H1 (cell line): Measurements from ENCODE around the gene TNFRSF11A. TPM values are rescaled to one million over a fixed set of nuclear protein-coding genes. Genes with fewer than 3 reads are reported as not detected.

Source experiments
- CTCF ChIA-PET: fragments of 300-600 bp; sonication (Branson Sonifier 250); formaldehyde crosslinking; loops from one replicate; lab custom pipeline; 2021; ENCODE audit not compliant: partially characterized antibody; lab: Charles Lee
- POLR2A ChIA-PET: fragments of 300-600 bp; sonication (Branson Sonifier 250); formaldehyde crosslinking; loops from one replicate; lab custom pipeline; 2021; ENCODE audit warnings: inconsistent platforms; ENCODE audit not compliant: partially characterized antibody; lab: Charles Lee
- DNase-seq, 2 experiments: peaks; one replicate each; pipeline versions ENCODE4 v3.0.0 to v3.0.0-alpha.2; 2010 to 2022; ENCODE audit warnings: low spot score in 2 of 2, low read depth in 1 of 2, mixed read lengths in 1 of 2
- FAIRE-seq: peaks from 2 replicates; lab custom pipeline; 2011; peaks lifted over from hg19 to GRCh38; lab: Jason Lieb, UNC
- H2AFZ ChIP-seq: 2 replicates; pipeline ENCODE4 v1.8.1; 2012; ENCODE audit warnings: low read length, inconsistent platforms
- H2AK5ac ChIP-seq: 2 replicates; pipeline ENCODE4 v1.6.1; 2013; ENCODE audit warnings: low read depth, low read length
- H2BK120ac ChIP-seq: replicated peaks from 2 replicates; pipeline ENCODE3; 2013; ENCODE audit warnings: low read depth, low read length, inconsistent platforms
- H2BK12ac ChIP-seq: 2 replicates; pipeline ENCODE4 v1.6.1; 2013; ENCODE audit warnings: low read depth, low read length
- H2BK15ac ChIP-seq: 2 replicates; pipeline ENCODE4 v1.6.1; 2013; ENCODE audit warnings: low read length
- H2BK20ac ChIP-seq: 2 replicates; pipeline ENCODE4 v1.6.1; 2013; ENCODE audit warnings: low read length
- H2BK5ac ChIP-seq: 2 replicates; pipeline ENCODE4 v1.6.1; 2013; ENCODE audit warnings: low read depth, low read length
- H3K14ac ChIP-seq: 2 replicates; pipeline ENCODE4 v1.6.1; 2013; ENCODE audit warnings: inconsistent platforms; ENCODE audit not compliant: insufficient read length
- H3K18ac ChIP-seq: 2 replicates; pipeline ENCODE4 v1.6.1; 2013; ENCODE audit warnings: low read length; ENCODE audit errors: extremely low read depth
- H3K23ac ChIP-seq: 2 replicates; pipeline ENCODE4 v1.6.1; 2013; ENCODE audit warnings: inconsistent platforms; ENCODE audit not compliant: insufficient read length
- H3K23me2 ChIP-seq: 2 replicates; pipeline ENCODE4 v1.6.1; 2013; ENCODE audit warnings: low read depth, low read length
- H3K27ac ChIP-seq: 2 replicates; pipeline ENCODE4 v1.6.1; 2011; ENCODE audit warnings: low read depth, low read length, inconsistent platforms
- H3K27me3 ChIP-seq, 4 experiments: replicated peaks in 1 of 4; 1 replicate in 1 of 4; 2 replicates in 3 of 4; pipeline versions ENCODE4 v1.6.1 to v1.8.1; 2011 to 2013; ENCODE audit warnings: low read length in 3 of 4, mild to moderate bottlenecking in 3 of 4, inconsistent platforms in 2 of 4, mixed read lengths in 2 of 4, moderate library complexity in 1 of 4; ENCODE audit not compliant: control insufficient read depth in 3 of 4, insufficient read depth in 3 of 4; ENCODE audit errors: extremely low read depth in 1 of 4
- H3K36me3 ChIP-seq, 4 experiments: 2 replicates each; pipeline versions ENCODE4 v1.6.1 to v1.8.1; 2011 to 2013; ENCODE audit warnings: mild to moderate bottlenecking in 4 of 4, low read length in 3 of 4, moderate library complexity in 2 of 4, control low read depth in 1 of 4, inconsistent platforms in 1 of 4; ENCODE audit not compliant: insufficient read depth in 4 of 4, control insufficient read depth in 2 of 4
- H3K4ac ChIP-seq: replicated peaks from 2 replicates; pipeline ENCODE3; 2013; ENCODE audit warnings: low read length, low read depth, mixed read lengths, inconsistent platforms; ENCODE audit not compliant: insufficient read length
- H3K4me1 ChIP-seq, 4 experiments: replicated peaks in 1 of 4; 1 replicate in 1 of 4; 2 replicates in 3 of 4; pipeline versions ENCODE4 v1.6.1 to v1.8.1; 2011 to 2013; ENCODE audit warnings: low read length in 3 of 4, inconsistent platforms in 2 of 4, mixed read lengths in 1 of 4; ENCODE audit not compliant: insufficient read depth in 4 of 4, control insufficient read depth in 3 of 4
- H3K4me2 ChIP-seq, 2 experiments: 2 replicates each; pipeline versions ENCODE4 v1.6.1 to v1.8.1; 2011 to 2013; ENCODE audit warnings: low read depth in 2 of 2, low read length in 2 of 2, control low read depth in 1 of 2, inconsistent platforms in 1 of 2, mild to moderate bottlenecking in 1 of 2; ENCODE audit not compliant: insufficient read depth in 1 of 2
- H3K4me3 ChIP-seq, 4 experiments: fragments of 200-600, 300-600 bp in 1 of 4; sonication (generic), shearing (Covaris generic), sonication (Bioruptor Twin) in 1 of 4; 2 replicates each; pipeline versions ENCODE4 v1.5.1 to v1.8.1; 2011 to 2016; ENCODE audit warnings: low read length in 4 of 4, low read depth in 3 of 4, control low read depth in 2 of 4, inconsistent platforms in 2 of 4, mild to moderate bottlenecking in 2 of 4, mixed read lengths in 1 of 4, moderate library complexity in 1 of 4; ENCODE audit not compliant: insufficient read depth in 2 of 4; ENCODE audit errors: extremely low read depth in 1 of 4
- H3K56ac ChIP-seq: replicated peaks from 2 replicates; pipeline ENCODE3; 2013; ENCODE audit warnings: low read depth, mild to moderate bottlenecking, mixed read lengths, low read length, inconsistent platforms; ENCODE audit not compliant: insufficient read length
- H3K79me1 ChIP-seq: 2 replicates; pipeline ENCODE4 v1.6.1; 2013; ENCODE audit warnings: low read depth, low read length, control low read depth
- H3K79me2 ChIP-seq, 2 experiments: 2 replicates each; pipeline versions ENCODE4 v1.6.1 to v1.8.1; 2012 to 2013; ENCODE audit warnings: low read length in 2 of 2, mild to moderate bottlenecking in 2 of 2, inconsistent platforms in 1 of 2; ENCODE audit not compliant: insufficient read depth in 2 of 2, control insufficient read depth in 1 of 2
- H3K9ac ChIP-seq, 4 experiments: replicated peaks in 1 of 4; 1 replicate in 1 of 4; 2 replicates in 3 of 4; pipeline versions ENCODE4 v1.6.1 to v1.8.1; 2011 to 2013; ENCODE audit warnings: low read depth in 3 of 4, low read length in 3 of 4, control low read depth in 2 of 4, mild to moderate bottlenecking in 2 of 4, moderate library complexity in 2 of 4, inconsistent platforms in 1 of 4; ENCODE audit errors: extremely low read depth in 1 of 4
- H3K9me3 ChIP-seq, 2 experiments: 2 replicates each; pipeline versions ENCODE4 v1.6.1 to v1.8.1; 2012 to 2013; ENCODE audit warnings: mild to moderate bottlenecking in 2 of 2, moderate library complexity in 2 of 2, control low read depth in 1 of 2, inconsistent platforms in 1 of 2, low read depth in 1 of 2, low read length in 1 of 2, mixed read lengths in 1 of 2; ENCODE audit not compliant: insufficient read depth in 2 of 2
- H4K20me1 ChIP-seq, 2 experiments: replicated peaks in 1 of 2; 2 replicates each; pipeline versions ENCODE3 to v1.8.1; 2011 to 2013; ENCODE audit warnings: inconsistent platforms in 2 of 2, low read length in 2 of 2, mild to moderate bottlenecking in 1 of 2; ENCODE audit not compliant: insufficient read depth in 2 of 2, control insufficient read depth in 1 of 2
- H4K5ac ChIP-seq: 2 replicates; pipeline ENCODE4 v1.6.1; 2013; ENCODE audit warnings: low read length, low read depth, mixed read lengths, inconsistent platforms; ENCODE audit not compliant: insufficient read length
- H4K8ac ChIP-seq: 2 replicates; pipeline ENCODE4 v1.8.0; 2013; ENCODE audit warnings: mild to moderate bottlenecking, moderate library complexity, low read length, inconsistent platforms; ENCODE audit not compliant: insufficient read depth; ENCODE audit errors: extremely low read depth
- H4K91ac ChIP-seq: replicated peaks from 2 replicates; pipeline ENCODE3; 2013; ENCODE audit warnings: low read length, mixed read lengths, inconsistent platforms; ENCODE audit not compliant: insufficient read length
- CHD2 ChIP-seq: IDR thresholded peaks from 2 replicates; pipeline ENCODE4 v1.6.1; 2012; ENCODE audit warnings: low read length, improper control_type of control experiment
- HDAC6 ChIP-seq: IDR thresholded peaks from one replicate; pipeline ENCODE4 v1.7.1; 2012; ENCODE audit warnings: low read depth, mild to moderate bottlenecking, inconsistent platforms, low read length, moderate library complexity
- POLR2AphosphoS5 ChIP-seq: IDR thresholded peaks from 2 replicates; pipeline ENCODE4 v1.6.1; 2011; ENCODE audit warnings: low read depth, low read length
- RFX5 ChIP-seq: IDR thresholded peaks from 2 replicates; pipeline ENCODE4 v1.6.1; 2011; ENCODE audit warnings: low read depth, low read length, improper control_type of control experiment, borderline replicate concordance
- TEAD4 ChIP-seq: IDR thresholded peaks from 2 replicates; pipeline ENCODE4 v1.6.1; 2012; ENCODE audit warnings: low read depth, low read length, inconsistent platforms, mixed read lengths
- WGBS, 2 experiments: shearing (Covaris generic) in 1 of 2; methylation state at CpG; one replicate each; pipeline versions ENCODE4 v1.1.6 to v1.1.7; 2013 to 2015; ENCODE audit warnings: low lambda C conversion rate in 2 of 2, mixed read lengths in 2 of 2, inconsistent platforms in 1 of 2, low coverage in 1 of 2, missing lambda C conversion rate in 1 of 2; ENCODE audit not compliant: insufficient replicate concordance in 2 of 2, insufficient coverage in 1 of 2, insufficient read length in 1 of 2; ENCODE audit errors: extremely low coverage in 1 of 2, missing lambda C conversion rate in 1 of 2; 5-methylcytosine and 5-hydroxymethylcytosine counted together
- polyA plus RNA-seq, 7 experiments: library from polyadenylated mRNA; depleted of rRNA in 3 of 7; stranded (reverse) in 5 of 7; unstranded in 2 of 7; fragments of >200 nt in 5 of 7; fragments of 200-250 nt in 2 of 7; gene quantifications; 1 replicate in 5 of 7; 2 replicates in 1 of 7; 4 replicates in 1 of 7; pipeline versions ENCODE4 v1.2.1 to v1.2.3, GENCODE V29; 2011 to 2013; ENCODE audit warnings: missing spikeins in 2 of 7, mixed read lengths in 2 of 7
- total RNA-seq: library from RNA; stranded (reverse); fragmentation: NEBNext Ultra II Directional; extraction: Animal tissue kit (Norgen Biotek cat#: 25700); gene quantifications from 2 replicates; pipeline ENCODE4 v1.2.1, GENCODE V29; 2021

TNFRSF11A gene
- total and polyA plus RNA-seq, 2 of the 8 experiments (the other 6 are each of a cell fraction or from before 2014, with no cell fraction given): 8.7 to 10.6 TPM

DNA sequence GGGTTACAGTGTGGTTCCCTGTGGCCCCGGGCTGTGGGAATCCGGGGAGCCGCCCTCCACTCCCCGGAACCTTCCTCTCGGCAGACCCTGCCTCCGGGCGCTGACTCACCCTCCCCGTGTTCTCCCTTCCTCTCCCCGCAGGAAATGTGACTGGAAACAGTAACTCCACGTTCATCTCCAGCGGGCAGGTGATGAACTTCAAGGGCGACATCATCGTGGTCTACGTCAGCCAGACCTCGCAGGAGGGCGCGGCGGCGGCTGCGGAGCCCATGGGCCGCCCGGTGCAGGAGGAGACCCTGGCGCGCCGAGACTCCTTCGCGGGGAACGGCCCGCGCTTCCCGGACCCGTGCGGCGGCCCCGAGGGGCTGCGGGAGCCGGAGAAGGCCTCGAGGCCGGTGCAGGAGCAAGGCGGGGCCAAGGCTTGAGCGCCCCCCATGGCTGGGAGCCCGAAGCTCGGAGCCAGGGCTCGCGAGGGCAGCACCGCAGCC is 59.5 kb downstream of the TNFRSF11A start:
- Histone ChIP-seq H4K91ac (peak overlapping the region; percentile 41), H2BK15ac (peak overlapping the region; percentile 72; the same call in 1 of the 2 replicates), H3K18ac (no peak overlapping the region; the same call in 1 of the 2 replicates), H3K4ac (no peak overlapping the region), H2BK5ac (no peak overlapping the region; the same call in 1 of the 2 replicates), H3K79me2 (no peaks in the 10 kb centered on the region), H3K4me3 (no peak overlapping the region; a peak in 2 of 8 replicates), H3K9ac (no peak overlapping the region), H4K5ac (no peak overlapping the region), H3K4me1 (peaks cover 0 to 10% (median 5%) of the 10 kb centered on the region in 4 experiments; a peak in 5 of 7 replicates), H2AFZ (no peak overlapping the region), H3K23me2 (no peaks in the 10 kb centered on the region; the same call in 1 of the 2 replicates), H4K8ac (peak overlapping the region; percentile 90; the same call in 1 of the 2 replicates), H3K4me2 (peak overlapping the region in 1 of 2 experiments; percentile 45; a peak in 1 of 4 replicates), H3K36me3 (peaks cover 0 to 5% (median 0%) of the 10 kb centered on the region in 4 experiments; a peak in 2 of 8 replicates), H4K20me1 (no peaks in the 10 kb centered on the region), H3K27me3 (0 out of 7 replicates have a peak, but pooled peaks cover 0 to 3% (median 0%) of the 10 kb centered on the region in 4 experiments), H2AK5ac (no peak overlapping the region), H3K79me1 (no peaks in the 10 kb centered on the region), H3K9me3 (no peaks in the 10 kb centered on the region), H3K27ac (no peak overlapping the region), H3K14ac (no peak overlapping the region), H3K56ac (peak overlapping the region; percentile 13), H2BK120ac (no peak overlapping the region), H2BK12ac (peak overlapping the region; percentile 82; the same call in 1 of the 2 replicates), H3K23ac (no peak overlapping the region), H2BK20ac (peak overlapping the region; percentile 61; the same call in 1 of the 2 replicates)
- TF ChIP-seq RFX5 (no peak), CHD2 (no peak), HDAC6 (no peak), POLR2AphosphoS5 (no peak), TEAD4 (no peak)
- CTCF ChIA-PET: interaction anchor here (1.2 kb wide), 1 partner anchor 10 kb away, joined by 4 read pairs; no protein-coding TSS in a partner anchor
- POLR2A ChIA-PET: no interaction called here
- WGBS, 2 experiments: 74% methylated on average over 31 of the region's 46 CpGs; no CpG with 5 or more reads in 1 of the 2 experiments
- peak in 1 of 2 experiments; percentile 53 for DNase-seq
- no peak for FAIRE-seq
